Thymus (tissue), 14 donors: ENCODE results near the gene KLF17. TPM values are rescaled to one million over a fixed set of nuclear protein-coding genes. Genes with fewer than 3 reads are reported as not detected.

ENCODE experiments used
- DNase-seq, 9 donors: peaks; one replicate each; pipeline ENCODE4 v3.0.0-alpha.2; 2013; ENCODE audit warnings: low spot score in 9 of 9, low read depth in 6 of 9, missing footprints in 1 of 9
- H3K27ac ChIP-seq, 2 donors: one replicate each; pipeline ENCODE4 v1.5.1; 2013; ENCODE audit warnings: control low read depth in 1 of 2, low read depth in 1 of 2, low read length in 1 of 2, mild to moderate bottlenecking in 1 of 2, moderate library complexity in 1 of 2
- H3K27me3 ChIP-seq, 2 donors: one replicate each; pipeline ENCODE4 v1.5.1; 2013; ENCODE audit warnings: low read length in 1 of 2; ENCODE audit not compliant: control insufficient read depth in 2 of 2, insufficient read depth in 1 of 2
- H3K36me3 ChIP-seq, 2 donors: one replicate each; pipeline ENCODE4 v1.5.1; 2013; ENCODE audit warnings: low read length in 1 of 2, mild to moderate bottlenecking in 1 of 2, moderate library complexity in 1 of 2; ENCODE audit not compliant: control insufficient read depth in 2 of 2, insufficient read depth in 2 of 2
- H3K4me1 ChIP-seq, 2 donors: one replicate each; pipeline ENCODE4 v1.5.1; 2013; ENCODE audit warnings: low read length in 2 of 2; ENCODE audit not compliant: control insufficient read depth in 2 of 2, insufficient read depth in 2 of 2
- H3K4me3 ChIP-seq, 2 donors: one replicate each; pipeline ENCODE4 v1.5.1; 2013; ENCODE audit warnings: low read length in 2 of 2, control low read depth in 1 of 2, mild to moderate bottlenecking in 1 of 2
- H3K9me3 ChIP-seq, 2 donors: one replicate each; pipeline ENCODE4 v1.5.1; 2013; ENCODE audit warnings: low read length in 1 of 2, mild to moderate bottlenecking in 1 of 2; ENCODE audit not compliant: control insufficient read depth in 2 of 2, insufficient read depth in 1 of 2
- WGBS: extraction: QIAGEN DNeasy Blood & Tissue Kit; methylation state at CpG from one replicate; pipeline ENCODE4 v1.1.7; 2013; 5-methylcytosine and 5-hydroxymethylcytosine counted together
- long read RNA-seq, 10 donors: transcript quantifications; one replicate each; lab custom pipeline, GENCODE V29; 2026
- polyA plus RNA-seq: library from polyadenylated mRNA; stranded (reverse); fragments of 200-250 nt; gene quantifications from one replicate; pipeline ENCODE4 v1.2.3, GENCODE V29; 2013
- total RNA-seq: library from RNA; stranded (reverse); fragments of 120-200 nt; gene quantifications from one replicate; pipeline ENCODE4 v1.2.4, GENCODE V29; 2013
- donor health status: healthy.

Gene KLF17
- total RNA-seq (not detected), polyA plus RNA-seq (0.02 TPM)
- long read RNA-seq, donor 1: 0 reads
- long read RNA-seq, donor 2: 0 reads
- long read RNA-seq, donor 3: 0 reads
- long read RNA-seq, donor 4: 0 reads
- long read RNA-seq, donor 5: 0 reads
- long read RNA-seq, donor 6: 0 reads
- long read RNA-seq, donor 7: 0 reads
- long read RNA-seq, donor 8: 0 reads
- long read RNA-seq, donor 9: 0 reads
- long read RNA-seq, donor 10: 0 reads

- H3K27me3 ChIP-seq: no peaks in the 10 kb centered on the region
- H3K4me1 ChIP-seq: no peaks in the 10 kb centered on the region
- H3K4me3 ChIP-seq: no peak within 1 kb of the TSS
- H3K27ac ChIP-seq: no peak within 1 kb of the TSS
- no peaks in the 10 kb centered on the region for H3K9me3 ChIP-seq
- no peak for DNase-seq
- WGBS: 98% methylated on average over 25 of the region's 25 CpGs
- no peaks in the 10 kb centered on the region for H3K36me3 ChIP-seq
Measured at GRCh38 chr1:44118682-44119081, at the start of gene KLF17. Gene KLF17 (plus strand): TSS chr1:44118821. CDS start chr1:44118908, 87 bp downstream.

GRCh38 chr1:44071461-44071860 is 47.2 kb upstream of the KLF17 start:
- WGBS: 78% methylated on average over 3 of the region's 3 CpGs

GRCh38 chr1:44072204-44072603 is 46.4 kb upstream of the KLF17 start:
- Histone ChIP-seq H3K27ac (no peak overlapping the region), H3K36me3 (no peaks in the 10 kb centered on the region), H3K27me3 (no peaks in the 10 kb centered on the region), H3K9me3 (no peaks in the 10 kb centered on the region), H3K4me3 (no peak overlapping the region), H3K4me1 (no peaks in the 10 kb centered on the region)
- DNase-seq: no peak

More at GRCh38 chr1:44071461-44071860, 47.2 kb upstream of the KLF17 start:
- DNase-seq: no peak
- no peaks in the 10 kb centered on the region for H3K27me3 ChIP-seq
- H3K27ac ChIP-seq: no peak overlapping the region
- H3K36me3 ChIP-seq: no peaks in the 10 kb centered on the region
- no peak overlapping the region for H3K4me3 ChIP-seq
- H3K4me1 ChIP-seq: no peaks in the 10 kb centered on the region
- no peaks in the 10 kb centered on the region for H3K9me3 ChIP-seq

GRCh38 chr1:44072821-44073220 is 45.8 kb upstream of the KLF17 start:
- Histone ChIP-seq H3K4me1 (no peaks in the 10 kb centered on the region), H3K27ac (no peak overlapping the region), H3K4me3 (no peak overlapping the region), H3K9me3 (no peaks in the 10 kb centered on the region), H3K36me3 (no peaks in the 10 kb centered on the region), H3K27me3 (no peaks in the 10 kb centered on the region)
- 93% methylated on average over 2 of the region's 2 CpGs for WGBS
- DNase-seq: no peak

GRCh38 chr1:44073528-44073927 is 45.1 kb upstream of the KLF17 start:
- H3K4me1 ChIP-seq: no peaks in the 10 kb centered on the region
- H3K9me3 ChIP-seq: no peaks in the 10 kb centered on the region
- WGBS: 39% methylated on average over 2 of the region's 2 CpGs
- H3K27me3 ChIP-seq: no peaks in the 10 kb centered on the region
- no peak overlapping the region for H3K4me3 ChIP-seq
- H3K36me3 ChIP-seq: no peaks in the 10 kb centered on the region
- no peak for DNase-seq
- H3K27ac ChIP-seq: no peak overlapping the region

- WGBS: 86% methylated on average over 3 of the region's 3 CpGs
- H3K27ac ChIP-seq: no peak overlapping the region
- DNase-seq: no peak
Measured at GRCh38 chr1:44074415-44074814, 44.2 kb upstream of the KLF17 start.

GRCh38 chr1:44076066-44076465 is 42.6 kb upstream of the KLF17 start:
- Histone ChIP-seq H3K27me3 (no peaks in the 10 kb centered on the region), H3K4me1 (no peaks in the 10 kb centered on the region), H3K36me3 (no peaks in the 10 kb centered on the region), H3K9me3 (no peaks in the 10 kb centered on the region), H3K27ac (no peak overlapping the region), H3K4me3 (no peak overlapping the region)
- 92% methylated on average over 1 of the region's 1 CpG for WGBS
- DNase-seq: no peak

More at GRCh38 chr1:44074415-44074814, 44.2 kb upstream of the KLF17 start:
- no peaks in the 10 kb centered on the region for H3K36me3 ChIP-seq
- no peak overlapping the region for H3K4me3 ChIP-seq
- no peaks in the 10 kb centered on the region for H3K27me3 ChIP-seq
- H3K9me3 ChIP-seq: no peaks in the 10 kb centered on the region
- no peaks in the 10 kb centered on the region for H3K4me1 ChIP-seq

GRCh38 chr1:44077421-44077820 is 41.2 kb upstream of the KLF17 start:
- Histone ChIP-seq H3K4me3 (no peak overlapping the region), H3K36me3 (no peaks in the 10 kb centered on the region), H3K27me3 (no peaks in the 10 kb centered on the region), H3K27ac (no peak overlapping the region), H3K9me3 (no peaks in the 10 kb centered on the region), H3K4me1 (no peaks in the 10 kb centered on the region)
- no peak for DNase-seq
- WGBS: 96% methylated on average over 5 of the region's 5 CpGs

GRCh38 chr1:44078104-44078503 is 40.5 kb upstream of the KLF17 start:
- 65% methylated on average over 2 of the region's 2 CpGs for WGBS
- no peak overlapping the region for H3K27ac ChIP-seq

More at GRCh38 chr1:44078104-44078503, 40.5 kb upstream of the KLF17 start:
- H3K36me3 ChIP-seq: no peaks in the 10 kb centered on the region
- no peaks in the 10 kb centered on the region for H3K9me3 ChIP-seq
- H3K4me3 ChIP-seq: no peak overlapping the region
- H3K27me3 ChIP-seq: no peaks in the 10 kb centered on the region
- no peak for DNase-seq
- no peaks in the 10 kb centered on the region for H3K4me1 ChIP-seq
